ENCODE results near the gene PDLIM1. TPM values are rescaled to one million over a fixed set of nuclear protein-coding genes. Genes with fewer than 3 reads are reported as not detected.

The PDLIM1 gene
- total RNA-seq, 1 donor from 2014 or later, result 334 TPM

- DNase-seq (ENCODE audit: low spot score), result no peak
- intact Hi-C loops (cut with DNase I), result loop anchor here (5.0 kb wide), 1 partner anchor 56 kb away; no protein-coding TSS in a partner anchor
Measured at GRCh38 chr10:95276367-95277200, 14.2 kb downstream of the PDLIM1 start.

DNA sequence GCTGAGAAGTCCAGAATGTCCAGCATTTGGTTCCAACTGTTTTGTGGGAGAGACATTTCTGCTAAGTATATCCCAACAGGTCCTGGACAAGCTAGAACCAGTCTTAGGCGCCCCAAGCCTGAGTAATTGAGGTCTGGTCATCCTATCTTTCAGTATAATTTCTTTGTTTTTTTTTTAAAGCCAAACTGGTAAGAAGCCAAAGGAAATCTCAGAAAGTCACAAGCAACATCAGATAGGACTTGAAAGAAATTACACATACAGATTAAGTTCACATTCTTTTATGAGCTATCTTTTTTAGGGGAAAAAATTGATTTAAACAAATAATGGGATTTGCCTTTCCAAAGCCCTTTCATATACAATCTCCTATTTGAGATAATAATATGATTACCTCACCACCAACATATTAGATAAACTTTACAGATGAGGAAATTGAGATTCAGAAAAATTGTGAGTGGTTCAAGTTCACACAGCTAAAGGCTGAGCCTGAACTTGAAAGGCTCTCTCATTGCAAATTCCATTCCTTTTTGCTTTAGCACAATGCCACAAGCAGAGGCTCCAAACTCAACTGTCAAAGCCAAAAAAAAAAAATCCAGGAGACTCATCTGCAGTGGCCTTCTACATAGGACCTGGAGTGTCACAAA is 15.0 kb downstream of the PDLIM1 start:
- intact Hi-C loops (cut with DNase I), result loop anchor here (5.0 kb wide), 1 partner anchor 56 kb away; no protein-coding TSS in a partner anchor
- no peak for DNase-seq (ENCODE audit: low spot score)

- no peak for DNase-seq (ENCODE audit: low spot score)
- intact Hi-C loops (cut with DNase I), result no loop called here
Measured at GRCh38 chr10:95273393-95274312, 17.1 kb downstream of the PDLIM1 start.

GRCh38 chr10:95268438-95268837 is 22.4 kb downstream of the PDLIM1 start:
- no peak for DNase-seq (ENCODE audit: low spot score)
- intact Hi-C loops (cut with DNase I), result no loop called here

DNA sequence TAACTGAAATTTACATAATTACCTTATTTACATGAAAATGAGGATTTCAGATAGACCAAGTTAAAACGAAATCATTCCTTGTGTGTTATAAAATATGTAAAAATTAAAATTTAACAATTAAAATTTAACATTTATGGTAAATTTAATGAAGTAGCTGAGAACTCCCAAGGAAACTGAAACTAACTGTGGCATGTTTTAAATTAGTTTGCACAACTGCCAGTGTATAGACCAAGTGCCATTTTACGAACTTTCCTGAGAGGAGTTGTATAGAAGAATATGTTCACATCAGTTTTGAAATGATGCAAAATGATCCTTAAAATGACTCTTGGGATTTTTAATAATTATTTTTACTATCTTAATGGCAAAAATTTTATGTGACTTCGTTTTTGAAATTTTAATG is 23.6 kb downstream of the PDLIM1 start:
- no peak for DNase-seq (ENCODE audit: low spot score)
- intact Hi-C loops (cut with DNase I), result no loop called here

GRCh38 chr10:95266674-95267095 is 24.1 kb downstream of the PDLIM1 start:
- no peak for DNase-seq (ENCODE audit: low spot score)
- intact Hi-C loops (cut with DNase I), result no loop called here

- intact Hi-C loops (cut with DNase I), result no loop called here
- no peak for DNase-seq (ENCODE audit: low spot score)
Measured at GRCh38 chr10:95265572-95265971, 25.2 kb downstream of the PDLIM1 start.

DNA sequence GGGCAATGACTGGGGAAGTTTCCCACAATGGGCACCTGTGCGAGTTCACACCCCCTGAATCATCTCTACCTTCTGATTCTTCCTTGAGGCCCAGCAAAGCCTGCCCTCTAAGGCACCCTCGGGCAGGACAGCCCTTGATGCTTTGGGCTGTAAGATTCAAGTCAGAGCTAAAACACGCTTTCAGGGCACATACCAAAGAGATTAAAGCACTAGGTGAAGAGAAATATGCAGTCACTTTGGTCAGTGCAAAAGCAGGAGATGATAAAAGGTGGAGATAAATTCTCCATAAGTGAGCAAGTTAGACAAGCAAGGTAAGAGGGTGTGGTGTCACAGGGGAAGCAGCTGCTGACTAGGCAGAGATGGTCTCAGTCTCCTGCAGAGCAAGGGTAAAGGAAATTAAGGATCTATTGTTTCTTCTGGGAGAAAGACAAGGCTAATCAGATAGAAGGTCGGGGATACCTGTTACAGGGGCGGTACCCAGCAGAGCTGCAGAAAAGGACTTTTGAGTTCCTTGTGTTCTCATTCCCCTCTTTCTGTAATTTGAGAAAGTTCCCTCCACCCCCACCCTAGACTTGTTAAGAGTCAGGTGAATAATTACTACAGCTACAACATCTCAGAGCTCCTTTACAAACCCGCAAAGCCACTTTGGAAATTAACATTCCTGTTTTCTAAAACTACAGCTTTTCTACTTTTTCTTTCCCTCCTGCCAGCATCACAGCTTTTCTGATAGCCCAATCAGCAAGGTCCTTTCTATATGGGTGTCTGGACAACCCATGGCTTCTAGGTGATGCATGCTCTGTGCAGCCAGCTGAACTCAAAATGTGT is 26.4 kb downstream of the PDLIM1 start:
- intact Hi-C loops (cut with DNase I), result no loop called here
- DNase-seq (ENCODE audit: low spot score), result no peak

DNA sequence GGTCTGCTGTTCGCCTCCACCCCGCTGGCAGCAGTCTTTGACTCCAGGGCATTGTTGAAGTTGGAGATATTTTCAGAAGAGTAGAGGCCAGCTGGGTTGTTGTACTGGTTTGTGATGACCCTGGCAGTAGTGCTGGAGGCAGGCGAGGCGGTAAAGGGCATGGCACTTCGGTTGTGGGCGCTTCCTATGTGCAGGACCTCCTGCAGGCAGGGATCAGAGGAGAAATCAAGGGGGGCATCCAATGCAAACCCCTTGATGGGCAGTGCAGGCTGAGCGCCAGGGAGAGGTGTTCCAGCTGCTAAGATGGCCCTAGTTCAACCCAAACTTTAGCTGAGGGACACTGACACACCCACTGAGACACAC is 27.0 kb downstream of the PDLIM1 start:
- intact Hi-C loops (cut with DNase I), result no loop called here
- no peak for DNase-seq (ENCODE audit: low spot score)

GRCh38 chr10:95262763-95263518 is 27.9 kb downstream of the PDLIM1 start:
- intact Hi-C loops (cut with DNase I), result no loop called here
- DNase-seq (ENCODE audit: low spot score), result no peak

GRCh38 chr10:95261926-95262325 is 28.9 kb downstream of the PDLIM1 start:
- DNase-seq (ENCODE audit: low spot score), result no peak
- intact Hi-C loops (cut with DNase I), result no loop called here

- intact Hi-C loops (cut with DNase I), result no loop called here
- DNase-seq (ENCODE audit: low spot score), result no peak
Measured at GRCh38 chr10:95260909-95261552, 29.8 kb downstream of the PDLIM1 start.

- no peak for DNase-seq (ENCODE audit: low spot score)
- intact Hi-C loops (cut with DNase I), result no loop called here
Measured at GRCh38 chr10:95260397-95260881, 30.4 kb downstream of the PDLIM1 start.

DNA sequence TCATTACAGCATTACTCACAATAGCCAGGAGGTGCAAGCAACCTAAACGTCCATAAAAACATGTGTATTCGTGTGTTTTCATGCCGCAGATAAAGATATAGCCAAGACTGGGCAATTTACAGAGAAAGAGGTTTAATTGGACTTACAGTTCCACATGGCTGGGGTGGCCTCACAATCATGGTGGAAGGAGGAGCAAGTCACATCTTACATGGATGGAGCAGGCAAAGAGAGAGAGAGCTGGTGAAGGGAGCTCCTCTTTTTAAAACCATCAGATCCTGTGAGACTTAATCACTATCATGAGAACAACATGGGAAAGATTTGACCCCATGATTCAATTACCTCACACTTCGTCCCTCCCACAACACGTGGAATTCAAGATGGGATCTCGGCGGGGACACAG is 33.0 kb downstream of the PDLIM1 start:
- intact Hi-C loops (cut with DNase I), result no loop called here
- no peak for DNase-seq (ENCODE audit: low spot score)

- no peak for DNase-seq (ENCODE audit: low spot score)
- intact Hi-C loops (cut with DNase I), result no loop called here
Measured at GRCh38 chr10:95256268-95256667, 34.5 kb downstream of the PDLIM1 start.

DNA sequence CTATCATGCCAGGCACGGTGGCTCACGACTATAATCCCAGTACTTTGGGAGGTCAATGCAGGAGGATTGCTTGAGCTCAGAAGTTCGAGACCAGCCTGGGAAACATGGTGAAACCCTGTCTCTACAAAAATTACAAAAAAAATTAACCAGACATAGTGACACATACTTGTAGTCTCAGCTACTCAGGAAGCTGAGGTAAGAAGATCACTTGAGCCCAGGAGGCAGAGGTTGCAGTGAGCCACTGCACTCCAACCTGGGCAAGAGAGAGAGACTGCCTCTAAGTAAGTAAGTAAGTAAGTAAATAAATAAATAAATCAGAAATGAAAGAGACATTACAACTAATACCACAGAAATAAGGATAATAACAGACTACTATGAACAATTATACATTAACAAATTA is 36.2 kb downstream of the PDLIM1 start:
- DNase-seq (ENCODE audit: low spot score), result no peak
- intact Hi-C loops (cut with DNase I), result no loop called here

- no peak for DNase-seq (ENCODE audit: low spot score)
- intact Hi-C loops (cut with DNase I), result no loop called here
Measured at GRCh38 chr10:95253686-95254085, 37.1 kb downstream of the PDLIM1 start.

DNA sequence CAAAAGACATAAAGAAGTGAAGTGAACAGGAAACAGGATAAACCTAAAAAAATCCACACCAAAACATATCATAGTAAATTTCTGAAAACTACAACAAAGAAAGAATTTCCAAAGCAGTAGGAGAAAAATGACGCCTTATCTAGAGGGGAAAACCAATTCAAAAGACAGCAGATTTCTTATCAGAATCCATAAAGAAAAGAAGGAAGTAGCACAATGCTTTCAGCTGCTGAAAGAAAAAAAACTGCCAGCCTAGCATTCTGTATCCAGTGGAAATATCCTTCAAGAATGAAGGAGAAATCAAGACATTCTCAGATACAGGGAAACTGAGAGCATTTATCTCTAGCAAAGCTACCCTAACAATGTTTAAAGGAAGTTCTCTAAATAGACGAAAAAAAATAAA is 37.8 kb downstream of the PDLIM1 start:
- intact Hi-C loops (cut with DNase I), result no loop called here
- DNase-seq (ENCODE audit: low spot score), result no peak

Data from cardiac septum (tissue), 1 donor.